Hepatocyte (in vitro differentiated cells): ENCODE measurements around the gene UBXN11. TPM values are rescaled to one million over a fixed set of nuclear protein-coding genes. Genes with fewer than 3 reads are reported as not detected.

Source experiments
- DNase-seq: peaks from one replicate; pipeline ENCODE4 v3.0.0-alpha.2; 2016; ENCODE audit warnings: low spot score
- H2AFZ ChIP-seq: fragments of 200-600 bp; sonication (generic); 2 replicates; pipeline ENCODE4 v1.6.0; 2016; ENCODE audit warnings: antibody characterized with exemption, mild to moderate bottlenecking
- H3K27ac ChIP-seq: fragments of 200-600 bp; sonication (generic); 2 replicates; pipeline ENCODE4 v1.5.1; 2016; ENCODE audit warnings: mild to moderate bottlenecking
- H3K27me3 ChIP-seq: fragments of 200-600 bp; sonication (generic); 2 replicates; pipeline ENCODE4 v1.6.1; 2016
- H3K36me3 ChIP-seq: fragments of 200-600 bp; sonication (generic); replicated peaks from 2 replicates; pipeline ENCODE4 v1.5.1; 2016; ENCODE audit warnings: low read depth; ENCODE audit not compliant: insufficient read depth
- H3K4me1 ChIP-seq: fragments of 200-600 bp; sonication (generic); 2 replicates; pipeline ENCODE4 v1.5.1; 2016; ENCODE audit warnings: mild to moderate bottlenecking, moderate library complexity; ENCODE audit not compliant: insufficient read depth
- H3K4me2 ChIP-seq: fragments of 200-600 bp; sonication (generic); 2 replicates; pipeline ENCODE4 v1.6.0; 2016
- H3K4me3 ChIP-seq: fragments of 200-600 bp; sonication (generic); 2 replicates; pipeline ENCODE4 v1.5.1; 2016; ENCODE audit warnings: mild to moderate bottlenecking
- H3K79me2 ChIP-seq: fragments of 200-600 bp; sonication (generic); 2 replicates; pipeline ENCODE4 v1.6.0; 2017; ENCODE audit warnings: mild to moderate bottlenecking
- H3K9me2 ChIP-seq: fragments of 200-600 bp; sonication (generic); replicated peaks from 2 replicates; pipeline ENCODE4 v1.6.0; 2017; ENCODE audit warnings: mild to moderate bottlenecking; ENCODE audit not compliant: insufficient read depth
- H3K9me3 ChIP-seq: fragments of 200-600 bp; sonication (generic); 2 replicates; pipeline ENCODE4 v1.5.1; 2016; ENCODE audit warnings: low read depth, mild to moderate bottlenecking
- H4K20me1 ChIP-seq: fragments of 200-600 bp; sonication (generic); 2 replicates; pipeline ENCODE4 v1.6.0; 2016; ENCODE audit warnings: mild to moderate bottlenecking; ENCODE audit not compliant: insufficient read depth, poor library complexity, severe bottlenecking
- CTCF ChIP-seq: fragments of 200-600 bp; sonication (generic); IDR thresholded peaks from 2 replicates; pipeline ENCODE4 v1.5.1; 2016; ENCODE audit warnings: antibody characterized with exemption, mild to moderate bottlenecking; ENCODE audit not compliant: poor library complexity
- EZH2 ChIP-seq: fragments of 200-600 bp; sonication (generic); IDR thresholded peaks from 2 replicates; pipeline ENCODE4 v1.6.1; 2016; ENCODE audit warnings: antibody characterized with exemption, mild to moderate bottlenecking, borderline replicate concordance
- EZH2phosphoT487 ChIP-seq: fragments of 200-600 bp; sonication (generic); IDR thresholded peaks from one replicate; pipeline ENCODE4 v1.6.1; 2018; ENCODE audit warnings: antibody characterized with exemption, mild to moderate bottlenecking, low read depth, moderate library complexity; ENCODE audit not compliant: unreplicated experiment, severe bottlenecking
- WGBS: methylation state at CpG from one replicate; pipeline ENCODE4 v1.1.6; 2016; ENCODE audit warnings: low lambda C conversion rate; ENCODE audit errors: missing lambda C conversion rate; 5-methylcytosine and 5-hydroxymethylcytosine counted together
- polyA plus RNA-seq: library from polyadenylated mRNA; unstranded; fragments of >200 nt; fragmentation: Nextera tagmentation; extraction: Ambion mirVana; gene quantifications from 2 replicates; pipeline ENCODE4 v1.2.1, GENCODE V29; 2016
- total RNA-seq: library from RNA; depleted of rRNA; stranded (reverse); fragments of >200 nt; gene quantifications from 2 replicates; pipeline ENCODE4 v1.2.3, GENCODE V29; 2014

The UBXN11 gene
- 3.1 and 6.9 TPM in 2 replicates for total RNA-seq
- 17.1 and 34.0 TPM in 2 replicates for polyA plus RNA-seq

GRCh38 chr1:26306290-26307229 is at the start of gene UBXN11:
UBXN11 (minus strand) TSS chr1:26306636; CDS start chr1:26302883, 3,753 bp downstream.
- H3K9me2 ChIP-seq = no peaks in the 10 kb centered on the region
- no peaks in the 10 kb centered on the region for H4K20me1 ChIP-seq
- peak within 1 kb of the TSS; percentile 86 for H3K4me3 ChIP-seq
- peaks cover 6% of the 10 kb centered on the region for H3K4me1 ChIP-seq
- peak; percentile 96 for DNase-seq
- no peak for TF ChIP-seq CTCF
- no peak for TF ChIP-seq EZH2phosphoT487
- no peak for TF ChIP-seq EZH2
- no peaks in the 10 kb centered on the region for H3K9me3 ChIP-seq
- peak within 1 kb of the TSS; percentile 80 for H2AFZ ChIP-seq
- peaks cover 5% of the 10 kb centered on the region for H3K79me2 ChIP-seq
- H3K36me3 ChIP-seq = no peaks in the 10 kb centered on the region
- WGBS = 3% methylated on average over 51 of the region's 51 CpGs
- H3K27me3 ChIP-seq = no peaks in the 10 kb centered on the region
- H3K27ac ChIP-seq = peak within 1 kb of the TSS; percentile 1
- H3K4me2 ChIP-seq = peak within 1 kb of the TSS; percentile 85

- Histone ChIP-seq H3K79me2 (peaks cover 11% of the 10 kb centered on the region), H3K4me1 (peaks cover 50% of the 10 kb centered on the region)
- 81% methylated on average over 5 of the region's 5 CpGs for WGBS
Measured at GRCh38 chr1:26356106-26356505, 49.7 kb upstream of the UBXN11 start.

GRCh38 chr1:26354972-26355371 is 48.5 kb upstream of the UBXN11 start:
- Histone ChIP-seq H4K20me1 (no peaks in the 10 kb centered on the region), H3K4me3 (no peak overlapping the region), H3K36me3 (no peaks in the 10 kb centered on the region), H3K27me3 (no peaks in the 10 kb centered on the region), H3K9me3 (no peaks in the 10 kb centered on the region), H3K79me2 (peaks cover 11% of the 10 kb centered on the region), H3K4me1 (peaks cover 45% of the 10 kb centered on the region), H3K9me2 (no peaks in the 10 kb centered on the region), H2AFZ (no peak overlapping the region), H3K27ac (peak overlapping the region; percentile 100), H3K4me2 (no peak overlapping the region)
- DNase-seq = no peak
- WGBS = 90% methylated on average over 9 of the region's 9 CpGs
- no peak for TF ChIP-seq EZH2phosphoT487
- no peak for TF ChIP-seq CTCF
- TF ChIP-seq EZH2 = no peak

More at GRCh38 chr1:26356106-26356505, 49.7 kb upstream of the UBXN11 start:
- TF ChIP-seq CTCF (no peak), EZH2phosphoT487 (no peak), EZH2 (no peak)
- H3K4me2 ChIP-seq = no peak overlapping the region
- peak overlapping the region; percentile 100 for H3K27ac ChIP-seq
- no peaks in the 10 kb centered on the region for H4K20me1 ChIP-seq
- H3K36me3 ChIP-seq = no peaks in the 10 kb centered on the region
- no peak overlapping the region for H3K4me3 ChIP-seq
- H3K9me3 ChIP-seq = no peaks in the 10 kb centered on the region
- no peak for DNase-seq
- no peak overlapping the region for H2AFZ ChIP-seq
- H3K9me2 ChIP-seq = no peaks in the 10 kb centered on the region
- peaks cover 6% of the 10 kb centered on the region for H3K27me3 ChIP-seq
